Liver (tissue), 10 donors: ENCODE data around the gene YPEL2. TPM values are rescaled to one million over a fixed set of nuclear protein-coding genes. Genes with fewer than 3 reads are reported as not detected.
A peak's percentile ranks its signal among the peaks of the same experiment; 100 is the strongest.

Source experiments
- DNase-seq: peaks from one replicate; pipeline ENCODE4 v3.0.0-alpha.2; 2017; ENCODE audit warnings: low spot score
- H3K27ac ChIP-seq, 2 donors: one replicate each; pipeline ENCODE4 v1.7.0; 2013; ENCODE audit warnings: inconsistent platforms in 2 of 2, low read length in 2 of 2, control low read depth in 1 of 2, low read depth in 1 of 2, mild to moderate bottlenecking in 1 of 2
- H3K27me3 ChIP-seq, 4 donors: one replicate each; pipeline versions ENCODE4 v1.6.1 to v1.7.0; 2013; ENCODE audit warnings: low read length in 3 of 4, inconsistent platforms in 1 of 4, mild to moderate bottlenecking in 1 of 4, moderate library complexity in 1 of 4; ENCODE audit not compliant: control insufficient read depth in 4 of 4, insufficient read depth in 4 of 4
- H3K36me3 ChIP-seq, 4 donors: one replicate each; pipeline versions ENCODE4 v1.6.1 to v1.7.0; 2013; ENCODE audit warnings: low read length in 3 of 4, mild to moderate bottlenecking in 3 of 4, low read depth in 1 of 4, moderate library complexity in 1 of 4; ENCODE audit not compliant: control insufficient read depth in 4 of 4, insufficient read depth in 3 of 4
- H3K4me1 ChIP-seq, 4 donors: one replicate each; pipeline versions ENCODE4 v1.6.1 to v1.7.0; 2013; ENCODE audit warnings: low read length in 3 of 4, mild to moderate bottlenecking in 3 of 4, moderate library complexity in 1 of 4; ENCODE audit not compliant: control insufficient read depth in 4 of 4, insufficient read depth in 4 of 4
- H3K4me3 ChIP-seq, 3 donors: one replicate each; pipeline versions ENCODE4 v1.6.1 to v1.7.0; 2013; ENCODE audit warnings: low read length in 3 of 3, control low read depth in 1 of 3, low read depth in 1 of 3, mild to moderate bottlenecking in 1 of 3
- H3K9ac ChIP-seq, 2 donors: one replicate each; pipeline ENCODE4 v1.7.0; 2013; ENCODE audit warnings: low read length in 2 of 2, mild to moderate bottlenecking in 2 of 2, moderate library complexity in 2 of 2, control low read depth in 1 of 2, low read depth in 1 of 2
- H3K9me3 ChIP-seq, 4 donors: one replicate each; pipeline versions ENCODE4 v1.6.1 to v1.7.0; 2013; ENCODE audit warnings: low read length in 3 of 4; ENCODE audit not compliant: control insufficient read depth in 4 of 4
- EGR1 ChIP-seq, 2 donors: IDR thresholded peaks; 2 replicates each; pipeline ENCODE4 v1.6.1; 2016 to 2018; ENCODE audit warnings: antibody characterized with exemption in 2 of 2, low read depth in 2 of 2
- HNF4A ChIP-seq, 2 donors: conservative IDR thresholded peaks; 2 replicates each; pipeline ENCODE4 v1.6.1; 2016; ENCODE audit warnings: antibody characterized with exemption in 2 of 2, mild to moderate bottlenecking in 2 of 2
- JUND ChIP-seq, 2 donors: IDR thresholded peaks; 2 replicates each; pipeline ENCODE4 v1.6.1; 2016; ENCODE audit warnings: antibody characterized with exemption in 2 of 2
- MAX ChIP-seq: IDR thresholded peaks from 2 replicates; pipeline ENCODE4 v1.6.1; 2016; ENCODE audit warnings: antibody characterized with exemption
- NR2F2 ChIP-seq: IDR thresholded peaks from 2 replicates; pipeline ENCODE4 v1.6.1; 2016; ENCODE audit warnings: antibody characterized with exemption
- RAD21 ChIP-seq, 2 donors: IDR thresholded peaks; 2 replicates each; pipeline ENCODE4 v1.6.1; 2016; ENCODE audit warnings: antibody characterized with exemption in 2 of 2, mild to moderate bottlenecking in 2 of 2
- RXRA ChIP-seq, 2 donors: IDR thresholded peaks; 2 replicates each; pipeline ENCODE4 v1.6.1; 2017 to 2018; ENCODE audit warnings: antibody characterized with exemption in 2 of 2, mild to moderate bottlenecking in 1 of 2
- SP1 ChIP-seq: IDR thresholded peaks from 2 replicates; pipeline ENCODE4 v1.6.1; 2018; ENCODE audit warnings: antibody characterized with exemption, mild to moderate bottlenecking
- WGBS: extraction: QIAGEN DNeasy Blood & Tissue Kit; methylation state at CpG from one replicate; pipeline ENCODE4 v1.1.7; 2013; 5-methylcytosine and 5-hydroxymethylcytosine counted together
- polyA plus RNA-seq, 2 donors: library from polyadenylated mRNA; stranded (reverse) in 1 of 2; unstranded in 1 of 2; fragments of 200-250 nt in 1 of 2; fragments of >200 nt in 1 of 2; fragmentation: Nextera tagmentation in 1 of 2; extraction: Ambion mirVana in 1 of 2; gene quantifications; one replicate each; pipeline versions ENCODE4 v1.2.1 to v1.2.3, GENCODE V29; 2013 to 2015
- small RNA-seq: library from RNA; depleted of rRNA; stranded (forward); fragments of <200 nt; gene quantifications from one replicate; pipeline ENCODE3, GENCODE V24; 2014
- total RNA-seq, 2 donors: library from RNA; depleted of rRNA; stranded (reverse); fragments of >200 nt; gene quantifications; one replicate each; pipeline ENCODE4 v1.2.3, GENCODE V29; 2014
- TF ChIP-seq, protein P1 (sequence below): IDR thresholded peaks from 2 replicates; pipeline ENCODE4 v1.6.1; 2016; ENCODE audit warnings: antibody characterized with exemption, mild to moderate bottlenecking
- TF ChIP-seq, protein P2 (sequence below): IDR thresholded peaks from 2 replicates; pipeline ENCODE4 v1.6.1; 2016; ENCODE audit warnings: antibody characterized with exemption
- donor health status: healthy.
- donor health status: healthy.
- donor health status: healthy.
- donor health status: healthy.
- donor health status: healthy.

Gene YPEL2
- total and polyA plus RNA-seq, 4 donors = 4.2 to 23.8 (median 11.3) TPM

DNA sequence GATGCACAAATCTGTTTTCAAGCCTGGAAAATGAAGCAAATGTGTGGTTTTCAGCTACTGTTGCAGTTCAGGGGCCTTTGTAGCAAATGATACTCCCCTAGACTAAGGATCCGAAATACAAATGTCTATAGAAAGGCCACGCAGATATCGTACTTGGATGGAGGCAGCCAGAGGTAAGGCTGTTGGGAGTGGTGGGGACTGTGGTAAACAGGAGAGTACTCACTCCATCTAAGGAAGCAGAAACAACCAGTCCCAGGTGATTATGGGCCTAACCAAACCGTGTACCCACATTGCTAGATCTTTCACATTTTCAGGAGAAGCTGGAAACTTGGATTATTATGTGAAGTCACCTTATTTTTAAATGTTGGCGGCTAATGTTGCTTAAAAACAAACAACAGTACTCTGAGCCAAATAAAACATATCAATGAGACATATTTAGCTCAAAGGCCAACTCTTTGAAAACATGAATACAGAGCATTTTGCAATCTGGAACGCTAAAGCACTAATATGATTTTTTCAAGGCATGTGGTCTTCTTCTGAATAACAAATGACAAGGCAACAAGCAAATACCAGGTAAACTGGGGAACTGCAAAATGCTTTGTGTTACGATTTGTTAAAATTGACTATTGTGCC lies 110.1 kb downstream of the YPEL2 start:
- Histone ChIP-seq H3K9ac (peak overlapping the region in 1 of 2 donors; percentile 1), H3K4me1 (peaks cover 0 to 19% (median 16%) of the 10 kb centered on the region in 4 donors), H3K27ac (peak overlapping the region; percentile 57 to 73), H3K36me3 (no peaks in the 10 kb centered on the region), H3K27me3 (no peaks in the 10 kb centered on the region), H3K9me3 (no peaks in the 10 kb centered on the region), H3K4me3 (no peak overlapping the region)
- DNase-seq = no peak
- WGBS = 52% methylated on average over 7 of the region's 7 CpGs
- TF ChIP-seq JUND (IDR thresholded peaks at IDR 0.05) (peak in 1 of 2 donors; percentile 18), MAX (no peak), HNF4A (conservative IDR thresholded peaks at IDR 0.05) (peak; percentile 43 to 46), RXRA (IDR thresholded peaks at IDR 0.05) (peak in 1 of 2 donors; percentile 12), NR2F2 (no peak), RAD21 (IDR thresholded peaks at IDR 0.05) (peak in 1 of 2 donors; percentile 23), EGR1 (IDR thresholded peaks at IDR 0.05; ENCODE audit: low read depth in 2 of 2) (no peak)
- TF ChIP-seq, protein P1, sequence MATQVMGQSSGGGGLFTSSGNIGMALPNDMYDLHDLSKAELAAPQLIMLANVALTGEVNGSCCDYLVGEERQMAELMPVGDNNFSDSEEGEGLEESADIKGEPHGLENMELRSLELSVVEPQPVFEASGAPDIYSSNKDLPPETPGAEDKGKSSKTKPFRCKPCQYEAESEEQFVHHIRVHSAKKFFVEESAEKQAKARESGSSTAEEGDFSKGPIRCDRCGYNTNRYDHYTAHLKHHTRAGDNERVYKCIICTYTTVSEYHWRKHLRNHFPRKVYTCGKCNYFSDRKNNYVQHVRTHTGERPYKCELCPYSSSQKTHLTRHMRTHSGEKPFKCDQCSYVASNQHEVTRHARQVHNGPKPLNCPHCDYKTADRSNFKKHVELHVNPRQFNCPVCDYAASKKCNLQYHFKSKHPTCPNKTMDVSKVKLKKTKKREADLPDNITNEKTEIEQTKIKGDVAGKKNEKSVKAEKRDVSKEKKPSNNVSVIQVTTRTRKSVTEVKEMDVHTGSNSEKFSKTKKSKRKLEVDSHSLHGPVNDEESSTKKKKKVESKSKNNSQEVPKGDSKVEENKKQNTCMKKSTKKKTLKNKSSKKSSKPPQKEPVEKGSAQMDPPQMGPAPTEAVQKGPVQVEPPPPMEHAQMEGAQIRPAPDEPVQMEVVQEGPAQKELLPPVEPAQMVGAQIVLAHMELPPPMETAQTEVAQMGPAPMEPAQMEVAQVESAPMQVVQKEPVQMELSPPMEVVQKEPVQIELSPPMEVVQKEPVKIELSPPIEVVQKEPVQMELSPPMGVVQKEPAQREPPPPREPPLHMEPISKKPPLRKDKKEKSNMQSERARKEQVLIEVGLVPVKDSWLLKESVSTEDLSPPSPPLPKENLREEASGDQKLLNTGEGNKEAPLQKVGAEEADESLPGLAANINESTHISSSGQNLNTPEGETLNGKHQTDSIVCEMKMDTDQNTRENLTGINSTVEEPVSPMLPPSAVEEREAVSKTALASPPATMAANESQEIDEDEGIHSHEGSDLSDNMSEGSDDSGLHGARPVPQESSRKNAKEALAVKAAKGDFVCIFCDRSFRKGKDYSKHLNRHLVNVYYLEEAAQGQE = no peak

- Histone ChIP-seq H3K9ac (no peak overlapping the region), H3K36me3 (no peaks in the 10 kb centered on the region), H3K4me3 (no peak overlapping the region), H3K4me1 (peaks cover 0 to 19% (median 16%) of the 10 kb centered on the region in 4 donors), H3K27ac (no peak overlapping the region), H3K27me3 (no peaks in the 10 kb centered on the region), H3K9me3 (no peaks in the 10 kb centered on the region)
- WGBS = 95% methylated on average over 4 of the region's 4 CpGs
- no peak for DNase-seq
- TF ChIP-seq, protein P2, sequence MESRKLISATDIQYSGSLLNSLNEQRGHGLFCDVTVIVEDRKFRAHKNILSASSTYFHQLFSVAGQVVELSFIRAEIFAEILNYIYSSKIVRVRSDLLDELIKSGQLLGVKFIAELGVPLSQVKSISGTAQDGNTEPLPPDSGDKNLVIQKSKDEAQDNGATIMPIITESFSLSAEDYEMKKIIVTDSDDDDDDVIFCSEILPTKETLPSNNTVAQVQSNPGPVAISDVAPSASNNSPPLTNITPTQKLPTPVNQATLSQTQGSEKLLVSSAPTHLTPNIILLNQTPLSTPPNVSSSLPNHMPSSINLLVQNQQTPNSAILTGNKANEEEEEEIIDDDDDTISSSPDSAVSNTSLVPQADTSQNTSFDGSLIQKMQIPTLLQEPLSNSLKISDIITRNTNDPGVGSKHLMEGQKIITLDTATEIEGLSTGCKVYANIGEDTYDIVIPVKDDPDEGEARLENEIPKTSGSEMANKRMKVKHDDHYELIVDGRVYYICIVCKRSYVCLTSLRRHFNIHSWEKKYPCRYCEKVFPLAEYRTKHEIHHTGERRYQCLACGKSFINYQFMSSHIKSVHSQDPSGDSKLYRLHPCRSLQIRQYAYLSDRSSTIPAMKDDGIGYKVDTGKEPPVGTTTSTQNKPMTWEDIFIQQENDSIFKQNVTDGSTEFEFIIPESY = no peak
- no peak for TF ChIP-seq SP1
- TF ChIP-seq EGR1 (IDR thresholded peaks at IDR 0.05; ENCODE audit: low read depth in 2 of 2) = no peak
Measured at GRCh38 chr17:59443106-59443505, 111.7 kb downstream of the YPEL2 start.

Small RNA genes lying within 50 kb of the gene (small RNA-seq; reads per million reads assigned to genes)
- not detected for gene MIR4729

Other genes starting within 250 kb of the YPEL2 start
- 10 to 100 TPM in 1 of 2 donors, 1 to 10 TPM in 1; 8.2 to 12.9 TPM for gene TRIM37, start 224.8 kb upstream of the YPEL2 start, total RNA-seq
- gene TRIM37, start 224.8 kb upstream of the YPEL2 start, polyA plus RNA-seq = 1 to 10 TPM; 5.4 to 8.1 TPM
- gene SKA2, start 176.5 kb upstream of the YPEL2 start, total RNA-seq = 10 to 100 TPM; 10.5 to 29.6 TPM
- gene SKA2, start 176.5 kb upstream of the YPEL2 start, polyA plus RNA-seq = 10 to 100 TPM; 11.2 to 12.2 TPM
- gene PRR11, start 175.9 kb upstream of the YPEL2 start, total RNA-seq = 10 to 100 TPM in 1 of 2 donors, under 1 TPM in 1; 0.17 to 17.7 TPM
- gene PRR11, start 175.9 kb upstream of the YPEL2 start, polyA plus RNA-seq = 1 to 10 TPM in 1 of 2 donors, under 1 TPM in 1; 0.79 to 1.1 TPM
- gene SMG8, start 121.6 kb upstream of the YPEL2 start, total RNA-seq = 1 to 10 TPM; 8.3 to 9.0 TPM
- 1 to 10 TPM; 1.9 to 4.3 TPM for gene SMG8, start 121.6 kb upstream of the YPEL2 start, polyA plus RNA-seq
- gene GDPD1, start 111.1 kb upstream of the YPEL2 start, total RNA-seq = 1 to 10 TPM in 1 of 2 donors, under 1 TPM in 1; 0.92 to 1.4 TPM
- gene GDPD1, start 111.1 kb upstream of the YPEL2 start, polyA plus RNA-seq = under 1 TPM; 0.45 to 0.64 TPM
- gene DHX40, start 234.0 kb downstream of the YPEL2 start, total RNA-seq = 10 to 100 TPM; 15.9 to 20.7 TPM
- gene DHX40, start 234.0 kb downstream of the YPEL2 start, polyA plus RNA-seq = 1 to 10 TPM; 3.8 to 6.5 TPM